Endothelial cell of umbilical vein (primary cell): ENCODE data around the gene NUP54. TPM values are rescaled to one million over a fixed set of nuclear protein-coding genes. Genes with fewer than 3 reads are reported as not detected.
A peak's percentile ranks its signal among the peaks of the same experiment; 100 is the strongest.

Experiments used
- BruUV-seq: library from RNA; stranded (reverse); fragments of 400-500 nt; replicated peaks from 2 replicates; lab custom pipeline; 2021; lab: Mats Ljungman, UMichigan
- CTCF ChIA-PET: fragments of 300-600, 350-600 bp; sonication (Branson Sonifier 250); formaldehyde crosslinking; loops from one replicate; lab custom pipeline; 2021; ENCODE audit warnings: antibody characterized with exemption, inconsistent platforms; lab: Charles Lee
- POLR2A ChIA-PET: fragments of 300-600, 350-600 bp; sonication (Branson Sonifier 250); formaldehyde crosslinking; loops from one replicate; lab custom pipeline; 2021; ENCODE audit warnings: antibody characterized with exemption, inconsistent platforms; lab: Charles Lee
- DNase-seq: peaks from one replicate; pipeline ENCODE4 v3.0.0-alpha.2; 2011; ENCODE audit warnings: low read depth, low spot score
- FAIRE-seq: peaks from 2 replicates; lab custom pipeline; 2011; peaks lifted over from hg19 to GRCh38; lab: Jason Lieb, UNC
- H2AFZ ChIP-seq: 2 replicates; pipeline ENCODE4 v1.6.0; 2012; ENCODE audit warnings: low read depth, low read length, control low read depth, inconsistent platforms
- H3K27ac ChIP-seq: 2 replicates; pipeline ENCODE4 v1.5.1; 2011; ENCODE audit warnings: low read depth, mild to moderate bottlenecking, control low read depth, low read length, moderate library complexity; ENCODE audit not compliant: insufficient read depth
- H3K27me3 ChIP-seq, 2 experiments: 2 replicates each; pipeline versions ENCODE4 v1.6.0 to v1.6.1; 2011; ENCODE audit warnings: low read length in 2 of 2, mixed read lengths in 1 of 2; ENCODE audit not compliant: control insufficient read depth in 2 of 2, insufficient read depth in 2 of 2
- H3K36me3 ChIP-seq, 2 experiments: 2 replicates in 1 of 2; 3 replicates in 1 of 2; pipeline ENCODE4 v1.5.1; 2011; ENCODE audit warnings: low read length in 2 of 2, mild to moderate bottlenecking in 1 of 2, moderate library complexity in 1 of 2; ENCODE audit not compliant: control insufficient read depth in 2 of 2, insufficient read depth in 2 of 2; ENCODE audit errors: extremely low read depth in 1 of 2
- H3K4me1 ChIP-seq: 3 replicates; pipeline ENCODE4 v1.5.1; 2011; ENCODE audit warnings: mild to moderate bottlenecking, low read length; ENCODE audit not compliant: control insufficient read depth, insufficient read depth; ENCODE audit errors: extremely low read depth
- H3K4me2 ChIP-seq: 2 replicates; pipeline ENCODE4 v1.6.1; 2011; ENCODE audit warnings: low read length, control low read depth, mixed read lengths; ENCODE audit not compliant: insufficient read depth
- H3K4me3 ChIP-seq, 3 experiments: fragments of 200-600 bp in 1 of 3; sonication (generic), shearing (Covaris generic) in 1 of 3; replicated peaks in 1 of 3; 2 replicates each; pipeline ENCODE4 v1.5.1; 2011 to 2016; ENCODE audit warnings: control low read depth in 3 of 3, low read length in 3 of 3, mild to moderate bottlenecking in 2 of 3, inconsistent platforms in 1 of 3, low read depth in 1 of 3, moderate library complexity in 1 of 3; ENCODE audit not compliant: insufficient read depth in 1 of 3
- H3K79me2 ChIP-seq: 2 replicates; pipeline ENCODE4 v1.6.0; 2012; ENCODE audit warnings: low read length, inconsistent platforms; ENCODE audit not compliant: control insufficient read depth, insufficient read depth
- H3K9ac ChIP-seq: replicated peaks from 2 replicates; pipeline ENCODE3; 2011; ENCODE audit warnings: low read length, control low read depth; ENCODE audit not compliant: insufficient read depth; ENCODE audit errors: extremely low read depth
- H3K9me1 ChIP-seq: replicated peaks from 3 replicates; pipeline ENCODE4 v1.6.0; 2011; ENCODE audit warnings: mild to moderate bottlenecking, low read length; ENCODE audit not compliant: control insufficient read depth, insufficient read depth; ENCODE audit errors: extremely low read depth
- H3K9me3 ChIP-seq: replicated peaks from 2 replicates; pipeline ENCODE4 v1.5.1; 2012; ENCODE audit warnings: low read length, inconsistent platforms; ENCODE audit not compliant: control insufficient read depth, insufficient read depth
- H4K20me1 ChIP-seq: replicated peaks from 2 replicates; pipeline ENCODE3; 2011; ENCODE audit warnings: mild to moderate bottlenecking, low read length; ENCODE audit not compliant: control insufficient read depth, insufficient read depth; ENCODE audit errors: extremely low read depth
- CTCF ChIP-seq, 2 donors: IDR thresholded peaks; 1 replicate in 1 of 2; 2 replicates in 1 of 2; pipeline ENCODE4 v1.5.1; 2011; ENCODE audit warnings: low read length in 2 of 2, mild to moderate bottlenecking in 2 of 2, moderate library complexity in 2 of 2, control low read depth in 1 of 2, inconsistent platforms in 1 of 2, low read depth in 1 of 2; ENCODE audit not compliant: insufficient read depth in 1 of 2; ENCODE audit errors: extremely low read depth in 1 of 2
- EZH2 ChIP-seq: IDR thresholded peaks from 2 replicates; pipeline ENCODE4 v1.6.1; 2012; ENCODE audit warnings: borderline replicate concordance, low read depth, mild to moderate bottlenecking, moderate library complexity, low read length, inconsistent platforms; ENCODE audit not compliant: severe bottlenecking
- FOS ChIP-seq: IDR thresholded peaks from 2 replicates; pipeline ENCODE4 v1.6.1; 2011; ENCODE audit warnings: mild to moderate bottlenecking, low read length, moderate library complexity, borderline replicate concordance; ENCODE audit not compliant: insufficient read depth
- GATA2 ChIP-seq: IDR thresholded peaks from 2 replicates; pipeline ENCODE4 v1.7.0; 2011; ENCODE audit warnings: low read depth, mild to moderate bottlenecking, moderate library complexity, mixed read lengths, low read length; ENCODE audit not compliant: insufficient read length, insufficient read depth
- JUN ChIP-seq: IDR thresholded peaks from 2 replicates; pipeline ENCODE4 v1.6.1; 2011; ENCODE audit warnings: borderline replicate concordance, low read depth; ENCODE audit not compliant: insufficient read length, insufficient read depth
- MAX ChIP-seq: IDR thresholded peaks from 2 replicates; pipeline ENCODE4 v1.6.1; 2011; ENCODE audit not compliant: insufficient read depth, insufficient read length
- MYC ChIP-seq: IDR thresholded peaks from one replicate; pipeline ENCODE4 v1.6.1; 2011; ENCODE audit warnings: mild to moderate bottlenecking, low read depth, low read length
- POLR2A ChIP-seq: IDR thresholded peaks from 2 replicates; pipeline ENCODE4 v1.6.1; 2012; ENCODE audit warnings: low read depth, mild to moderate bottlenecking, control low read depth, low read length
- POLR2AphosphoS5 ChIP-seq: IDR thresholded peaks from 2 replicates; pipeline ENCODE4 v1.6.1; 2012; ENCODE audit warnings: low read depth, mild to moderate bottlenecking, control low read depth, low read length, moderate library complexity; ENCODE audit not compliant: insufficient read depth
- dilution Hi-C: fragments of 300-500 bp; cut with MboI; formaldehyde crosslinking; loops from one replicate; pipeline ENCODE4 v1.15.0; 2019; ENCODE audit warnings: low sequenced_read_pairs; ENCODE audit not compliant: extremely low pct_ligation_motif_present
- intact Hi-C: fragments of 100-400 bp; cut with micrococcal nuclease; formaldehyde crosslinking; loops from one replicate; pipeline ENCODE4 v1.10.0; 2022
- polyA plus RNA-seq, 4 experiments: library from polyadenylated mRNA; depleted of rRNA in 3 of 4; stranded (reverse) in 3 of 4; unstranded in 1 of 4; fragments of >200 nt; gene quantifications; 2 replicates each; pipeline versions ENCODE4 v1.2.1 to v1.2.3, GENCODE V29; 2011 to 2012; ENCODE audit warnings: missing spikeins in 1 of 4
- total RNA-seq: library from RNA; stranded (reverse); gene quantifications from 2 replicates; pipeline ENCODE4 v1.2.3, GENCODE V29; 2021

Gene NUP54
- total and polyA plus RNA-seq, 2 donors (not counting 3 experiments of a cell fraction or from before 2014, with no cell fraction given): 25.7 to 45.7 TPM

GRCh38 chr4:76156635-76157034 is 8.4 kb upstream of the NUP54 start:
- Histone ChIP-seq H3K27me3 (no peaks in the 10 kb centered on the region), H3K4me1 (peaks cover 11% of the 10 kb centered on the region), H3K9ac (peak overlapping the region; percentile 16), H3K9me1 (no peaks in the 10 kb centered on the region), H2AFZ (no peak overlapping the region), H3K36me3 (peaks cover 2 to 6% of the 10 kb centered on the region in 2 experiments), H3K9me3 (no peaks in the 10 kb centered on the region), H3K27ac (peak overlapping the region; percentile 6), H3K4me2 (peak overlapping the region; percentile 50), H3K79me2 (no peaks in the 10 kb centered on the region), H3K4me3 (no peak overlapping the region), H4K20me1 (no peaks in the 10 kb centered on the region)
- DNase-seq (peak; percentile 75), FAIRE-seq (peak; percentile 81)
- TF ChIP-seq GATA2: no peak
- TF ChIP-seq FOS: no peak
- intact Hi-C loops (no loop called here), dilution Hi-C loops (no loop called here)
- no TSS peak for BruUV-seq
- CTCF ChIA-PET: interaction anchor here (1.0 to 1.4 kb wide), 4 partner anchors 24 to 166 kb away, joined by 3 to 6 read pairs (median 4); partner anchors contain the start of gene SDAD1
- POLR2A ChIA-PET: no interaction called here

GRCh38 chr4:76155979-76156378 is 7.8 kb upstream of the NUP54 start:
- no peaks in the 10 kb centered on the region for H3K27me3 ChIP-seq
- no peak overlapping the region for H3K4me2 ChIP-seq
- FAIRE-seq (no peak), DNase-seq (no peak)
- no peak overlapping the region for H3K9ac ChIP-seq
- no peak overlapping the region for H2AFZ ChIP-seq
- no TSS peak for BruUV-seq
- intact Hi-C loops: no loop called here
- H3K4me3 ChIP-seq: no peak overlapping the region
- POLR2A ChIA-PET: no interaction called here
- no peaks in the 10 kb centered on the region for H4K20me1 ChIP-seq
- peaks cover 11% of the 10 kb centered on the region for H3K4me1 ChIP-seq
- dilution Hi-C loops: no loop called here
- H3K27ac ChIP-seq: no peak overlapping the region
- no peaks in the 10 kb centered on the region for H3K9me1 ChIP-seq
- no peaks in the 10 kb centered on the region for H3K79me2 ChIP-seq
- no peaks in the 10 kb centered on the region for H3K9me3 ChIP-seq
- no peaks in the 10 kb centered on the region for H3K36me3 ChIP-seq
- TF ChIP-seq MAX (no peak), JUN (no peak), GATA2 (no peak), MYC (no peak), CTCF (IDR thresholded peaks at IDR 0.05; ENCODE audit: extremely low read depth in 1 of 2, insufficient read depth in 1 of 2, low read depth in 1 of 2, low read length in 2 of 2) (no peak), POLR2AphosphoS5 (no peak), POLR2A (no peak), EZH2 (no peak), FOS (no peak)
- CTCF ChIA-PET: interaction anchor here (1.0 to 1.4 kb wide), 4 partner anchors 24 to 165 kb away, joined by 3 to 6 read pairs (median 4); partner anchors contain the start of gene SDAD1
